NCI-H345 treated with DMSO at 0.1 percent for 48 hours (cell line): ENCODE data around the gene BAZ2B.
"Not testable (repeated sequence)": the region's sequence is repeated elsewhere in the genome, so short reads cannot be mapped to it uniquely, and the experiment has no call there.

Experiments
- DNase-seq: peaks from one replicate; lab custom pipeline; 2025; ENCODE audit not compliant: unreplicated experiment; lab: John Stamatoyannopoulos, UW

Gene BAZ2B

GRCh38 chr2:159427048-159427447 is 189.3 kb downstream of the BAZ2B start:
- no peak for DNase-seq

- DNase-seq = no peak
Measured at GRCh38 chr2:159419403-159419802, 196.9 kb downstream of the BAZ2B start.

- no peak for DNase-seq
Measured at GRCh38 chr2:159411460-159411859, 204.9 kb downstream of the BAZ2B start.

GRCh38 chr2:159410276-159410675 is 206.1 kb downstream of the BAZ2B start:
- DNase-seq = no peak

- DNase-seq = no peak
Measured at GRCh38 chr2:159409116-159409800, 207.1 kb downstream of the BAZ2B start.

GRCh38 chr2:159402790-159403189 is 213.6 kb downstream of the BAZ2B start:
- DNase-seq = no peak

- not testable (repeated sequence) for DNase-seq
Measured at GRCh38 chr2:159402160-159402559, 214.2 kb downstream of the BAZ2B start.

GRCh38 chr2:159399716-159400415 is 216.5 kb downstream of the BAZ2B start:
- no peak for DNase-seq

GRCh38 chr2:159396799-159397198 is 219.5 kb downstream of the BAZ2B start:
- no peak for DNase-seq

GRCh38 chr2:159382447-159383028 is 233.8 kb downstream of the BAZ2B start:
- no peak for DNase-seq

- no peak for DNase-seq
Measured at GRCh38 chr2:159381574-159381973, 234.8 kb downstream of the BAZ2B start.

- no peak for DNase-seq
Measured at GRCh38 chr2:159380685-159381239, 235.6 kb downstream of the BAZ2B start.

GRCh38 chr2:159379181-159379580 is 237.2 kb downstream of the BAZ2B start:
- DNase-seq = no peak

GRCh38 chr2:159375241-159375640 is 241.1 kb downstream of the BAZ2B start:
- no peak for DNase-seq

- no peak for DNase-seq
Measured at GRCh38 chr2:159371506-159371905, 244.8 kb downstream of the BAZ2B start.

GRCh38 chr2:159366538-159366937 is 249.8 kb downstream of the BAZ2B start:
- DNase-seq = no peak

GRCh38 chr2:159362816-159363251 is 253.5 kb downstream of the BAZ2B start:
- no peak for DNase-seq

GRCh38 chr2:159362094-159362493 is 254.3 kb downstream of the BAZ2B start:
- no peak for DNase-seq

- not testable (repeated sequence) for DNase-seq
Measured at GRCh38 chr2:159361603-159362002, 254.7 kb downstream of the BAZ2B start.

- DNase-seq = no peak
Measured at GRCh38 chr2:159356053-159356554, 260.2 kb downstream of the BAZ2B start.

- no peak for DNase-seq
Measured at GRCh38 chr2:159351977-159352376, 264.4 kb downstream of the BAZ2B start.
